ENCODE results near the gene SUGP2. TPM values are rescaled to one million over a fixed set of nuclear protein-coding genes. Genes with fewer than 3 reads are reported as not detected.

SUGP2 gene
- 100 to 1,000 TPM; 123 to 124 TPM for total RNA-seq

GRCh38 chr19:19033426-19034203 is at the start of gene SUGP2, which contains the start of gene ARMC6:
Gene SUGP2 (minus strand): TSS chr19:19033517. CDS start chr19:19031071, 2,446 bp downstream.
Gene ARMC6 (plus strand): TSS chr19:19033603. CDS start chr19:19034210, 607 bp downstream.
- ATAC-seq: peak; percentile 80
- POLR2A ChIA-PET: interaction anchor here (0.6 kb wide), 1 partner anchor 205 kb away, joined by 3 read pairs; no protein-coding TSS in a partner anchor
- peaks cover 39% of the 10 kb centered on the region for H3K36me3 Mint-ChIP-seq (ENCODE audit: low read depth)
- CTCF ChIA-PET: no interaction called here
- H3K27me3 Mint-ChIP-seq (ENCODE audit: low read depth): no peaks in the 10 kb centered on the region
- DNase-seq: peak; percentile 90
- peaks cover 32% of the 10 kb centered on the region for H3K4me1 Mint-ChIP-seq (ENCODE audit: low read depth)
- peak within 1 kb of the TSS; percentile 87 for H3K4me3 Mint-ChIP-seq
- no peaks in the 10 kb centered on the region for H3K9me3 Mint-ChIP-seq (ENCODE audit: insufficient read depth)
- H3K27ac Mint-ChIP-seq: peak within 1 kb of the TSS; percentile 93

DNA sequence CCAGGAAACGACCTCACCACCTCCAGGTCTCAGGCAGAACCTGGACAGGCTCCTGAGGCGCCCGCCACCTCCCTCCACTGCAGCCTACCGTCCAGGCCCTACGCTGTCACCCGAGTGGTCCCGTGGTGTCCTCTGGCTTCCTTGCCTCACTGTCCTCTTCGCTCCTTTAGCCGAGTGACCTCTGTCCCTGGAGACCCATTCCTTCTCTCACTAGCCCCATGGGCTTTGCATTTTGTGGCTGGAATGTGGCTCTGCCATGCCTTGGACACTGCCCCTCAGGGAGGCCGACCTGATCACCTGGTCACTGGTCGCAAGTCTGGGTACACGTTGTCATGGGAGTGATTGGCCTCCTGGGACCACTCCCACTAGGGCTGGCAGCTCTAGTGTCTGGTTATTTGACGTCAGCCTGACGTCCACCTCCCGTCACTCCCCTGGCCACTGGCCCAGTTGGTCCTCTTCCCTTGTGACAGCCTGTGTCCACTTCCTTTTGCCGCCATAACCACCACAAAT is 48.4 kb upstream of the SUGP2 start:
- no peak for DNase-seq
- no peaks in the 10 kb centered on the region for H3K9me3 Mint-ChIP-seq (ENCODE audit: insufficient read depth)
- H3K27me3 Mint-ChIP-seq (ENCODE audit: low read depth): no peaks in the 10 kb centered on the region
- no peak overlapping the region for H3K4me3 Mint-ChIP-seq
- H3K4me1 Mint-ChIP-seq (ENCODE audit: low read depth): no peaks in the 10 kb centered on the region
- no peak overlapping the region for H3K27ac Mint-ChIP-seq
- ATAC-seq: no peak
- CTCF ChIA-PET: no interaction called here
- H3K36me3 Mint-ChIP-seq (ENCODE audit: low read depth): peaks cover 2% of the 10 kb centered on the region
- POLR2A ChIA-PET: no interaction called here

DNA sequence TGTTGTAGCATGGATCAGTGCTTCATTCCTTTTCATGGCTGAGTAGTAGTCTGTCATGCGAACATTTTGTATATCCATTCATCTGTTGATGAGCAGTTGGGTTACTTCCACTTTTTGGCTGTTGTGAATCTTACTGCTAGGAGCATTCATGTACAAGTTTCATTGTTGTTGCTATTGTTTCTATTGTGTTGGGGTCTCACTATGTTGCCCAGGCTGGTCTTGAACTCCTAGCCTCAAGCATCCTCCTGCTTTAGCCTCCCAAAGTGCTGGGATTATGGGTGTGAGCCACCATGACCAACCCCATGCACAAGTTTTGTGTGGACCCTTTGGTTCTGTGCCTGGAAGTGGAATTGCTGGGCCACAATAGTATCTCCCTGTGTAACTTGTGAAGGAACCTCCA is 46.3 kb upstream of the SUGP2 start:
- Mint-ChIP-seq H3K27me3 (ENCODE audit: low read depth) (no peaks in the 10 kb centered on the region), H3K36me3 (ENCODE audit: low read depth) (peaks cover 4% of the 10 kb centered on the region), H3K4me3 (no peak overlapping the region), H3K27ac (no peak overlapping the region), H3K9me3 (ENCODE audit: insufficient read depth) (no peaks in the 10 kb centered on the region), H3K4me1 (ENCODE audit: low read depth) (no peaks in the 10 kb centered on the region)
- DNase-seq (no peak), ATAC-seq (no peak)
- POLR2A ChIA-PET: no interaction called here
- CTCF ChIA-PET: no interaction called here

GRCh38 chr19:19078801-19079200 is 45.5 kb upstream of the SUGP2 start:
- ChIA-PET CTCF (no interaction called here), POLR2A (interaction anchor here (0.6 kb wide), 1 partner anchor 12 kb away, joined by 3 read pairs; no protein-coding TSS in a partner anchor)
- DNase-seq (no peak), ATAC-seq (no peak)
- H3K27ac Mint-ChIP-seq: no peak overlapping the region
- peaks cover 4% of the 10 kb centered on the region for H3K36me3 Mint-ChIP-seq (ENCODE audit: low read depth)
- no peaks in the 10 kb centered on the region for H3K9me3 Mint-ChIP-seq (ENCODE audit: insufficient read depth)
- no peaks in the 10 kb centered on the region for H3K4me1 Mint-ChIP-seq (ENCODE audit: low read depth)
- H3K4me3 Mint-ChIP-seq: no peak overlapping the region
- H3K27me3 Mint-ChIP-seq (ENCODE audit: low read depth): no peaks in the 10 kb centered on the region

DNA sequence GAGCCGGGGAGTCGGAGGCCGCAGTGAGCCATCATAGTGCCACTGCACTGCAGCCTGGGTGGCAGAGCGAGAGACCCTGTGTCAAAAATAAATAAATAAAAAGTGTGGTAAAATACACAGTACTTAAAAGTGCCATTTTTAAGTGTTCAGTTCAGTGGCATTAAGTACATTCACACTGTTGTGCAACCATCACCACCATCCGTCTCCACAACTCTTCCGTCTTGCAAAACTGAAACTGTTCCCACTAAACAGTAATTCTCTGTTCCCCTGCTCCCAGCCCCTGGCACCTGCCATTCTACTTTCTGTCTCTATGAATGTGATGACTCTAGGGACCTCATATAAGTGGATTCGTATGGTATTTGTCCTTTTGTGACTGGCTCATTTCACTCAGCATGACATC is 43.8 kb upstream of the SUGP2 start:
- Mint-ChIP-seq H3K27ac (no peak overlapping the region), H3K36me3 (ENCODE audit: low read depth) (peaks cover 7% of the 10 kb centered on the region), H3K27me3 (ENCODE audit: low read depth) (no peaks in the 10 kb centered on the region), H3K4me3 (no peak overlapping the region), H3K4me1 (ENCODE audit: low read depth) (no peaks in the 10 kb centered on the region), H3K9me3 (ENCODE audit: insufficient read depth) (no peaks in the 10 kb centered on the region)
- POLR2A ChIA-PET: no interaction called here
- ATAC-seq: no peak
- CTCF ChIA-PET: no interaction called here
- no peak for DNase-seq

- H3K27ac Mint-ChIP-seq: no peak overlapping the region
- no peak for DNase-seq
- no peaks in the 10 kb centered on the region for H3K4me1 Mint-ChIP-seq (ENCODE audit: low read depth)
- H3K4me3 Mint-ChIP-seq: no peak overlapping the region
- ChIA-PET CTCF (no interaction called here), POLR2A (no interaction called here)
- no peaks in the 10 kb centered on the region for H3K9me3 Mint-ChIP-seq (ENCODE audit: insufficient read depth)
- no peaks in the 10 kb centered on the region for H3K27me3 Mint-ChIP-seq (ENCODE audit: low read depth)
- peaks cover 9% of the 10 kb centered on the region for H3K36me3 Mint-ChIP-seq (ENCODE audit: low read depth)
- no peak for ATAC-seq
Observed at GRCh38 chr19:19076476-19076875, 43.2 kb upstream of the SUGP2 start.

- no peak for DNase-seq
- Mint-ChIP-seq H3K27ac (no peak overlapping the region), H3K4me3 (no peak overlapping the region), H3K27me3 (ENCODE audit: low read depth) (no peaks in the 10 kb centered on the region), H3K9me3 (ENCODE audit: insufficient read depth) (no peaks in the 10 kb centered on the region), H3K4me1 (ENCODE audit: low read depth) (no peaks in the 10 kb centered on the region), H3K36me3 (ENCODE audit: low read depth) (peaks cover 13% of the 10 kb centered on the region)
- ATAC-seq: no peak
- ChIA-PET POLR2A (no interaction called here), CTCF (no interaction called here)
Observed at GRCh38 chr19:19075126-19075525, 41.8 kb upstream of the SUGP2 start.

GRCh38 chr19:19074196-19074882 is 41.0 kb upstream of the SUGP2 start:
- ATAC-seq: no peak
- ChIA-PET POLR2A (no interaction called here), CTCF (no interaction called here)
- DNase-seq: no peak
- Mint-ChIP-seq H3K27me3 (ENCODE audit: low read depth) (no peaks in the 10 kb centered on the region), H3K4me3 (no peak overlapping the region), H3K4me1 (ENCODE audit: low read depth) (peaks cover 4% of the 10 kb centered on the region), H3K9me3 (ENCODE audit: insufficient read depth) (no peaks in the 10 kb centered on the region), H3K36me3 (ENCODE audit: low read depth) (peaks cover 13% of the 10 kb centered on the region), H3K27ac (no peak overlapping the region)

DNA sequence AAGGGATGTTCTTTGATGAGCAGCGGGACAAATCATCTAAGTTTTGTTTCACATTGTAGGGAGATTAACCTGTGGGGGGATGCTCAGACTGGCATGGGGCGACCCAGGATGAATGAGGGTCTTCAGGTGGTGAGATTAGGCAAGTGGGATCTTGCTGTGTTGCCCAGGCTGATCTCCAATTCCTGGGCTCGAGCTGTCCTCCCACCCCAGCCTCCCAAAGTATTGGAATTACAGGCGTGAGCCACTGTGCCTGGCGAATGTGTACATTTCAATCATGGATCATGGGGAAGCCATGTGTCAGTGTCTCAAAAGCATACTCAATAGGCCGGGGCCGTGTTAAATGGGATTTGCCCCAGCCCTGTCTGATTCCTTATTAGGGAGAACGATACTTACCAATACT is 38.6 kb upstream of the SUGP2 start:
- Mint-ChIP-seq H3K4me1 (ENCODE audit: low read depth) (peaks cover 16% of the 10 kb centered on the region), H3K27ac (no peak overlapping the region), H3K9me3 (ENCODE audit: insufficient read depth) (no peaks in the 10 kb centered on the region), H3K27me3 (ENCODE audit: low read depth) (no peaks in the 10 kb centered on the region), H3K36me3 (ENCODE audit: low read depth) (peaks cover 15% of the 10 kb centered on the region), H3K4me3 (no peak overlapping the region)
- ChIA-PET POLR2A (interaction anchor here (0.6 kb wide), 1 partner anchor 141 kb away, joined by 3 read pairs; no protein-coding TSS in a partner anchor), CTCF (no interaction called here)
- DNase-seq: no peak
- no peak for ATAC-seq

DNA sequence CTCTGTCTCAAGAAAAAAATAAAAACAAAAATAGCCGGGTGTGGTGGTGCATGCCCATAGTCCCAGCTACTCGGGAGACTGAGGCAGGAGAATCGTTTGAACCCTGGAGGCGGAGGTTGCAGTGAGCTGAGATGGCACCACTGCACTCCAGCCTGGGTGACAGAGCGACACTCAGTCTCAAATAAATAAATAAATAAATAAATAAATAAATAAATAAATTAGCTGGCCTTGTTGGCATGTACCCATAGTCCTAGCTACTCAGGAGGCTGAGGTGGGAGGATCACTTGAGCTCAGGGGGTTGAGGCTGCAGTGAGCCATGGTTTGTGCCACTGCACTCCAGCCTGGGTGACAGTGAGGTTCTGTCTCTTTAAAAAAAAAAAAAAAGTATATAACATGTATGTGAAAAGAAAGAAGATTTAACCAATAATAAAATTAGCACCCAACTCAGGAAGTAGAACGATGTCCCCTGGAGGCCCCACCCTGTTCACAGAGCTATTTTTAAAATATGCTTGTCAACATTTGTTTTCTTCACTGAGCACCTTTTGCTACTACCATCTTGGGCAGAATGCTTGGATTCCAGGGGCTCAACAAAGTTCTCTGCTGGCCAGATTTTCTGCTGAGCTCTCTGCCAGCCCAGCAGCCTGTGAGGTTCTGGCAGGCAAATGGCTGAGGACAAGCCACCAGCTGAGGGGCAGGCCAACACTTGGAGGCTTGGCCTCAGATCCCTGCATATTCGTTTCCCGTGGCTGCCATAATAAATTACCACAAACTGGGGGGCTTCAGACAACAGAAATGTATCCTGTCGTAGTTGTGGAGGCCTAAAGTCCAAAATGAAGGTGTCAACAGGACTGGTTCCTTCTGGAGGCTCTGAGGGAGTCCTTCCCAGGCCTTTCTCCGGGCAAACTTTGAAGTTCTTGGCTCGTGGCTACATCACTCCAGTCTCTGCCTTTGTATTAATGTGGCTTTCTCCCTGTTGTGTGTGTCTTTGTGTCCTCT is 35.6 kb upstream of the SUGP2 start:
- Mint-ChIP-seq H3K4me3 (no peak overlapping the region), H3K27me3 (ENCODE audit: low read depth) (no peaks in the 10 kb centered on the region), H3K4me1 (ENCODE audit: low read depth) (peaks cover 26% of the 10 kb centered on the region), H3K36me3 (ENCODE audit: low read depth) (peaks cover 12% of the 10 kb centered on the region), H3K9me3 (ENCODE audit: insufficient read depth) (no peaks in the 10 kb centered on the region), H3K27ac (peak overlapping the region; percentile 52)
- ChIA-PET POLR2A (interaction anchor here (0.9 kb wide), 1 partner anchor 150 kb away, joined by 3 read pairs; the partner anchor contains the start of gene COPE), CTCF (interaction anchor here (0.8 to 1.7 kb wide), 3 partner anchors 14 to 47 kb away, joined by 3 to 4 read pairs (median 3); no protein-coding TSS in a partner anchor)
- DNase-seq (no peak), ATAC-seq (no peak)

Data from activated CD8-positive, alpha-beta T cell treated with anti-CD3 and anti-CD28 coated beads, Interleukin-2, amount 10 ng/mL, durations not matched to agents 7 days and 5 days (primary cell).